ENCODE results near the gene C19orf53. TPM values are rescaled to one million over a fixed set of nuclear protein-coding genes. Genes with fewer than 3 reads are reported as not detected.

Gene C19orf53
- total and polyA plus RNA-seq, 9 of the 15 experiments (the other 6 are each of a cell fraction or from before 2014, with no cell fraction given) = 98.5 to 441 (median 164) TPM

- TF ChIP-seq CBFA2T2 (conservative IDR thresholded peaks at IDR 0.05) (no peak), RCOR1 (IDR thresholded peaks at IDR 0.05; ENCODE audit: borderline replicate concordance in 1 of 2, low read depth in 2 of 2, low read length in 2 of 2) (peak in 1 of 2 experiments; percentile 17; a peak in 1 of 4 replicates), NR2C1 (IDR thresholded peaks at IDR 0.05) (no peak), NR2C1 (tag; IDR thresholded peaks at IDR 0.05) (no peak), TCFL5 (CRISPR knock-in tag; conservative IDR thresholded peaks at IDR 0.05) (no peak), EZH2 (IDR thresholded peaks at IDR 0.05; ENCODE audit: borderline replicate concordance, low read depth, low read length) (no peak), DIDO1 (tag; IDR thresholded peaks at IDR 0.05; ENCODE audit: low read depth) (no peak), FOXO4 (CRISPR knock-in tag; IDR thresholded peaks at IDR 0.05) (no peak), ZNF146 (CRISPR knock-in tag; IDR thresholded peaks at IDR 0.05; ENCODE audit: unreplicated experiment) (no peak), CEBPB (tag; IDR thresholded peaks at IDR 0.05) (peak; percentile 70), MYC (IDR thresholded peaks at IDR 0.05; ENCODE audit: low read depth, low read length) (no peak), MYC (CRISPR knock-in tag; IDR thresholded peaks at IDR 0.05; ENCODE audit: borderline replicate concordance, low read depth) (no peak), ZNF561 (CRISPR knock-in tag; conservative IDR thresholded peaks at IDR 0.05) (no peak), EGR1 (conservative IDR thresholded peaks at IDR 0.05) (no peak), GABPB2 (CRISPR knock-in tag; conservative IDR thresholded peaks at IDR 0.05) (no peak), PRDM10 (IDR thresholded peaks at IDR 0.05; ENCODE audit: partially characterized antibody) (no peak), ZNF785 (CRISPR knock-in tag; IDR thresholded peaks at IDR 0.05) (no peak), ZBTB9 (CRISPR knock-in tag; IDR thresholded peaks at IDR 0.05) (no peak), RBM14 (IDR thresholded peaks at IDR 0.05; ENCODE audit: borderline replicate concordance, insufficient read depth, low read depth, low read length) (no peak), ELF2 (CRISPR knock-in tag; IDR thresholded peaks at IDR 0.05) (no peak), THRA (IDR thresholded peaks at IDR 0.05) (no peak), ARNT (IDR thresholded peaks at IDR 0.05) (no peak)
Measured at GRCh38 chr19:13748169-13748828, 26.0 kb upstream of the C19orf53 start (continued).

All from K562 (cell line).